Sigmoid colon (tissue), 4 donors: ENCODE results near the gene TSPAN4.

Source experiments
- CTCF ChIP-seq, 4 experiments: fragments of 450-650 bp in 3 of 4; fragments of 200-600 bp in 1 of 4; IDR thresholded peaks; one replicate each; pipeline ENCODE4 v1.5.1; 2016 to 2019; ENCODE audit warnings: antibody characterized with exemption in 4 of 4, mild to moderate bottlenecking in 3 of 4, moderate library complexity in 2 of 4
- EP300 ChIP-seq, 4 donors: sonication (generic); formaldehyde crosslinking; IDR thresholded peaks; one replicate each; pipeline ENCODE4 v1.6.1; 2017; ENCODE audit warnings: antibody characterized with exemption in 4 of 4
- POLR2A ChIP-seq, 2 donors: fragments of 450-650 bp; IDR thresholded peaks; one replicate each; pipeline ENCODE4 v1.6.1; 2016; ENCODE audit warnings: antibody characterized with exemption in 2 of 2, mild to moderate bottlenecking in 2 of 2, moderate library complexity in 2 of 2

- no peak for TF ChIP-seq CTCF (IDR thresholded peaks at IDR 0.05)
- TF ChIP-seq POLR2A (IDR thresholded peaks at IDR 0.05) = no peak
- no peak for TF ChIP-seq EP300 (IDR thresholded peaks at IDR 0.05)
Observed at GRCh38 chr11:912266-912665, 69.6 kb downstream of the TSPAN4 start.
